GM23248 (cell line): Measurements from ENCODE around the gene HIP1.

Experiments used
- EZH2 ChIP-seq: fragments of 200-600 bp; sonication (generic); IDR thresholded peaks from 2 replicates; pipeline ENCODE4 v1.6.1; 2018; ENCODE audit warnings: antibody characterized with exemption, mild to moderate bottlenecking; ENCODE audit not compliant: insufficient read depth, poor library complexity, severe bottlenecking
- EZH2phosphoT487 ChIP-seq: fragments of 200-600 bp; sonication (generic); IDR thresholded peaks from 2 replicates; pipeline ENCODE4 v1.6.1; 2018; ENCODE audit warnings: antibody characterized with exemption, moderate library complexity, mild to moderate bottlenecking, low read depth; ENCODE audit not compliant: insufficient read depth

DNA sequence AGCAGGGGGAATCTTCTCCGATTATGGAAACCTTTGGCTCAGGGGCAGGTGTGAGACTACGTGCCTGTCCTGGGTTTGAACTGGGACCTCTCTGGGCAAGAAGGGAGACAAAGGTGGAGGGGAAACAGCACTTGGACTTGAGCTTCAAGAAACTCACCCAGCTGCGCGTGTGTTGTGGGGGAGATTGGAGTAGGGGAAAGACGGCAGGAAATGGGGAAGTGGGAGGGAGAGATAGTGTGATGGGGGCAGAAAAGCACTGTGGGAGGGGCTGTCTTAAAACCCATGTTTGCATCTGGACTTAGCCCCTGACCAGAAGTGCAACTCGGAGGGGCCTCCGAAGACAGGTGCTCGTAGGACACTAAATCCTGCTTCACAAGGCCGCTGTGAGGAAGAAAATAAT, 107.0 kb downstream of the HIP1 start:
- TF ChIP-seq EZH2 (no peak), EZH2phosphoT487 (no peak)
